Fibroblast of skin of abdomen (primary cell): Measurements from ENCODE around the gene GPR89A.
"Not testable (repeated sequence)": the region's sequence is repeated elsewhere in the genome, so short reads cannot be mapped to it uniquely, and the experiment has no call there.

ENCODE experiments used
- DNase-seq: peaks from one replicate; pipeline ENCODE4 v3.0.0-alpha.2; 2013

The GPR89A gene

GRCh38 chr1:145718465-145718864 is 110.7 kb downstream of the GPR89A start:
- not testable (repeated sequence) for DNase-seq

- no peak for DNase-seq
These were observed 111.7 kb downstream of the GPR89A start, which contains the start of gene CD160 for GRCh38 chr1:145719230-145720079. Gene CD160 (plus strand): TSS chr1:145719499. CDS start chr1:145728328, 8,829 bp downstream.
